ENCODE data around the gene ATPAF1.

Gene ATPAF1

DNA sequence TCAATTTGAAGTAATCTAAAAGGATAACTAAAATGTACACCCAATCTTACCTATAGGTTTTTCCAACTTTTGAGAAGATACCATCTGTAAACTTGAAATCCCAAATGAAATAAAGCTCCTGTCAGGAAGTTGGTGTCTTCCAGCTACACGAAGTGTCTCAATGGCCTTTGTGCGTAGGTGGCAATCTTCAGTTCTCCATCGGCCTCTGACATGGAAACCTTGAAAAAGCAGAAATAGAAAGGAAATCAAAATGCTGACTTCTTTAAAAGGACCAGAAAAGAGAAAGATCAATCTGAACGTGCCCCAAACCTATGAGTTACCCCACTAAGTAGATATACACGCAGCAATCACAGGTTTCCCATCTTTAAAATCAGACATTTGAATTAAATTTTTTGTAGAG lies 74.1 kb downstream of the ATPAF1 start:
- DNase-seq (ENCODE audit: low read depth in 2 of 2, low spot score in 1 of 2), result no peak

DNA sequence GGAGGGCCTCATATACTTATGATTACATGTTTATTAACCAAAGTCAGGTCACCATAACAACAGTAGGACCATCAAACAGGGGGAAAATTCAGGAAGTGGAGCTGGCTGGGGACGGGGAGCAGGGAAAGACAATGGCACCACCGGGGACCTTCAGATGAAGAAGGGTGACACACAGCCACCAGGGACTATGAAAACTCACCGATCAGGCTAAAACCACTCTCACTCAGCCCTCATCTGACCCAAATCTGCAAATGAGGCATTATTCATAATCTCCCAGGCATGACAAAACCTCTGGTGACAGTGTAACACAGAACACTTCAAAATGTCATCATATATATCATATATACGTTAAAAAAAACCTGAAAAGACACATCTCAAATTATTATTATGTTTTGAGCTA lies 75.3 kb downstream of the ATPAF1 start:
- no peak for DNase-seq (ENCODE audit: low read depth in 2 of 2, low spot score in 1 of 2)

DNA sequence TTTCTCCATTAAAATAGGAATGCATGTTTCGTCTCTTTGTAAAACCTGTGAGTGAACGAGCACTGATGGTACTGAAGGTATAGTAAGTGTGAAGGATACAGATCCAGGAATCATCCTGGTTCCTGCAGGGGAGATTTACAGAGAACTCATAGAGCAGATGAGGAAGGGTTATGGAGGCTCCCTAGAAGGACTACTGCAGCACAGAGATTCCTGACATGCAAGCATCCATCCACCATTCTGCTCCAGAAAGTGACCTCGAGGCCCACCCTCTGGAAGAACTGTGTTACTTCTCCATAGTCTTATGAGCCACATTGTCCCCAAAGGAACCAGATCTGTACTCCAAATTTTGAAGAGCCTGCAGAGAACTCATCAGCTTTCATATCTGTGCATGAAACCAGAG lies 78.6 kb downstream of the ATPAF1 start:
- no peak for DNase-seq (ENCODE audit: low read depth in 2 of 2, low spot score in 1 of 2)

DNA sequence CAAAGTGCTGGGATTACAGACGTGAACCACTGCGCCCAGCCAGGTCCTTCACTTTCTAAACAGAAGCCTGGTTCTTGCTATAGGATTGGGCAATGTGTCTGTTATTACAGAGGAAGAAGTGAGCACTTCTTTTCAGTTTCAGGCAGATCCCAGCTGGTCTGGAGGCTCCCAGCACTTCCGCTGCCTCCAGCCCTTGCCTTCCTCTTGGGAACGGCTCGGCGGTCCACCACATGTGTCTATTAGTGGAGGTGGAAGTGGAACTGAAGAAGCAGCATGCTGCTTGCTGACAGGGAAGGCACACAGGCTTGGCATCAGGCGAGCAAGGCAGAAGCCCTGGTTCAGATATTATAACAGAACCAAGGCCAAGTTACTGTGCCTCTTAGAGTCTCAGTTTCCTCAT lies 81.1 kb downstream of the ATPAF1 start:
- no peak for DNase-seq (ENCODE audit: low read depth in 2 of 2, low spot score in 1 of 2)

DNA sequence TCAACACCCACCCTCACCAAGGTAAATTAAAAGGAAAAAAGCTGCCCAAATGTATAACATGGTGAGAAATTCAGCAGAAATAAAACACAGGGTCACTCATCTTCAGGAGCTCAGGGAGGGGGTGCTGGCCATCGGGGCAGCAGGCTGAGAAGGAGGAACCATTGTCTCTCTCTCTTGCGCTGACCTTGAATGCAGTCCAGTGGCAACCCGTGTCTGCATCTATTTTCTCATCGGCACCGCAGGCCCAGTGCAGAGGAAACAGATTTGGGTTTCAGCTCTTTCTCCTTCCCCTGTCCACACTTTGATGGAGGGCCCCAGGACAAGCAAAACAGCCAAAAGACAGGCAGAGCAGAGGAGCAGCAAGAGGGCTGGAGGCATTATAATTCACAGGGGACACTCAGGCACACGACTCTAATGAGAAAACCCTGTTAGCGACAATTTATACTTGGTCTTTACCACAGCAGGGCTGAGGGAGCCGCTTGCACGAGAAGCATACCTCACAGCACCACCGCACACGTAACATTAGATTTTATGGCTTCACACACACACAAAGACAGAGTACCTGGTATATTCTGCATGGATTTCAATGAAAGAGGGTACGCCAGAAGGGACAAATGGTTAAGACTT lies 82.7 kb downstream of the ATPAF1 start:
- no peak for DNase-seq (ENCODE audit: low read depth in 2 of 2, low spot score in 1 of 2)

DNA sequence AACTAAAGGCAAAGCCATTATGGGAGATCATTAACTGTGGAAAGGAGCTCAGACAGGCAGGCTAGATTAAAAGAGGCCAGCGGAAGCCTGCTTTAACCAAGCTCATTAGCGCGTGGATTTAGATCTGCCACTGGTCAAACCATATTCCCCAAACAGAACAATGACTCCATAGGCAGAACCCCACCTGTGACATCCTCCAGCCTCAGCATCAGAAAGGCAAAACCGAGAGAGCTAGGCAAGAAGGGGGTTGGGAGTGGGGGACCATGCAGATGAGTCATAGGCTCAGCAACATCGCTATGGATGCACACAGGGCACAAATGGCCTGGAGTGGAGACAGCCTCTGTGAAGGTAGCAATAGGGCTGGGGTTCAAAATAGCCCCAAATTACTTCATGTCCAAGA lies 84.7 kb downstream of the ATPAF1 start:
- no peak for DNase-seq (ENCODE audit: low read depth in 2 of 2, low spot score in 1 of 2)

DNA sequence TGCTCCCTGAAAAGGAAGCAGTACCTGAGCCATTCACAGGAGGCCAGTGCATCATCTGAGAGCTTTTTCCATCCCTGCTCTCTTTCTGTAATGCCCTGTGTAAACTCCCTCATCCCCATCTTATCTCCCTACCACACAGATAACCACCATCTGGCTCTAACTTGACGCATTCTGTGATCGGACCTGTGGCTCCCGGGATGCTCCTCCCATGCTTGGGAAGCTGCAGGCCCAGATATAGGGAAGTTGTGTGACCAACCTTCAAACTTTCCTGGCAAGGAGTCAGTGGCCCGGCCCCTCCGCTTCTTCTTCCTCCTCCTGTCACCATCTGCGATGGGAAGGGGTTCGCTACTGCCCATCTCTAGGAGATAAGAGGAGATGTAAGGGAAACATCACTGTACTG lies 85.2 kb downstream of the ATPAF1 start:
- no peak for DNase-seq (ENCODE audit: low read depth in 2 of 2, low spot score in 1 of 2)
